Neural progenitor cell (in vitro differentiated cells): ENCODE data around the gene SUGP1.
"Not testable (repeated sequence)": the region's sequence is repeated elsewhere in the genome, so short reads cannot be mapped to it uniquely, and the experiment has no call there.

ENCODE experiments used
- EZH2 ChIP-seq: fragments of 200-600 bp; sonication (generic); IDR thresholded peaks from 2 replicates; pipeline ENCODE4 v1.6.1; 2017; ENCODE audit warnings: antibody characterized with exemption, mild to moderate bottlenecking, moderate library complexity
- TF ChIP-seq, protein P1 (sequence below): fragments of 200-600 bp; sonication (generic); IDR thresholded peaks from 2 replicates; pipeline ENCODE4 v1.5.1; 2017; ENCODE audit warnings: antibody characterized with exemption, mild to moderate bottlenecking

DNA sequence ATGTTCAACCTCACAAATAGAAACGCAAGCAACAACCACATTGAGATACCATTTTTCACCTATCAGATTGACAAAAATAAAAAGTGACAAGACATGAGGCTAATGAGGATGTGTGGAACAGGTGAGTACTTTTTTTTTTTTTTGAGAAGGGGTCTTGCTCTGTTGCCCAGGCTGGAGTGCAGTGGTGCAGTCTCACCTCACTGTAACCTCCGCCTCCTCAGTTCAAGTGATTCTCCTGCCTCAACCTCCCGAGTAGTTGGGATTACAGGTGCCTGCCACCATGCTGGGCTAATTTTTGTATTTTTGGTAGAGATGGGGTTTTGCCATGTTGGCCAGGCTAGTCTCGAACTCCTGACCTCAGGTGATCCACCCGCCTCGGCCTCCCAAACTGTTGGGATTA, 66.9 kb downstream of the SUGP1 start:
- TF ChIP-seq, protein P1, sequence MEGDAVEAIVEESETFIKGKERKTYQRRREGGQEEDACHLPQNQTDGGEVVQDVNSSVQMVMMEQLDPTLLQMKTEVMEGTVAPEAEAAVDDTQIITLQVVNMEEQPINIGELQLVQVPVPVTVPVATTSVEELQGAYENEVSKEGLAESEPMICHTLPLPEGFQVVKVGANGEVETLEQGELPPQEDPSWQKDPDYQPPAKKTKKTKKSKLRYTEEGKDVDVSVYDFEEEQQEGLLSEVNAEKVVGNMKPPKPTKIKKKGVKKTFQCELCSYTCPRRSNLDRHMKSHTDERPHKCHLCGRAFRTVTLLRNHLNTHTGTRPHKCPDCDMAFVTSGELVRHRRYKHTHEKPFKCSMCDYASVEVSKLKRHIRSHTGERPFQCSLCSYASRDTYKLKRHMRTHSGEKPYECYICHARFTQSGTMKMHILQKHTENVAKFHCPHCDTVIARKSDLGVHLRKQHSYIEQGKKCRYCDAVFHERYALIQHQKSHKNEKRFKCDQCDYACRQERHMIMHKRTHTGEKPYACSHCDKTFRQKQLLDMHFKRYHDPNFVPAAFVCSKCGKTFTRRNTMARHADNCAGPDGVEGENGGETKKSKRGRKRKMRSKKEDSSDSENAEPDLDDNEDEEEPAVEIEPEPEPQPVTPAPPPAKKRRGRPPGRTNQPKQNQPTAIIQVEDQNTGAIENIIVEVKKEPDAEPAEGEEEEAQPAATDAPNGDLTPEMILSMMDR = not testable (repeated sequence)
- TF ChIP-seq EZH2 = not testable (repeated sequence)
